Suprapubic skin (tissue), 4 donors: ENCODE measurements around the gene HES1. TPM values are rescaled to one million over a fixed set of nuclear protein-coding genes. Genes with fewer than 3 reads are reported as not detected.

Source experiments
- DNase-seq, 2 donors: peaks; one replicate each; pipeline ENCODE4 v3.0.0-alpha.2; 2019; ENCODE audit warnings: low spot score in 2 of 2
- H3K27ac ChIP-seq: fragments of 200-600 bp; sonication (generic); one replicate; pipeline ENCODE4 v1.5.1; 2019
- H3K27me3 ChIP-seq: fragments of 200-600 bp; sonication (generic); one replicate; pipeline ENCODE4 v1.5.1; 2019
- H3K36me3 ChIP-seq: fragments of 200-600 bp; sonication (generic); one replicate; pipeline ENCODE4 v1.5.1; 2019
- H3K4me1 ChIP-seq: fragments of 200-600 bp; sonication (generic); one replicate; pipeline ENCODE4 v1.5.1; 2019
- H3K4me3 ChIP-seq: fragments of 200-600 bp; sonication (generic); one replicate; pipeline ENCODE4 v1.5.1; 2019; ENCODE audit warnings: mild to moderate bottlenecking
- H3K9me3 ChIP-seq: fragments of 200-600 bp; sonication (generic); one replicate; pipeline ENCODE4 v1.5.1; 2019
- EP300 ChIP-seq: sonication (generic); formaldehyde crosslinking; IDR thresholded peaks from one replicate; pipeline ENCODE4 v1.6.1; 2017; ENCODE audit warnings: antibody characterized with exemption
- POLR2A ChIP-seq, 2 donors: fragments of 450-650 bp; IDR thresholded peaks; one replicate each; pipeline ENCODE4 v1.6.1; 2017; ENCODE audit warnings: antibody characterized with exemption in 2 of 2, mild to moderate bottlenecking in 2 of 2, moderate library complexity in 2 of 2
- POLR2AphosphoS5 ChIP-seq, 3 donors: sonication (generic); formaldehyde crosslinking; IDR thresholded peaks; one replicate each; pipeline ENCODE4 v1.6.1; 2017; ENCODE audit warnings: antibody characterized with exemption in 3 of 3
- WGBS: methylation state at CpG from one replicate; pipeline ENCODE4 v1.1.5; 2018; 5-methylcytosine and 5-hydroxymethylcytosine counted together
- total RNA-seq, 4 donors: library from RNA; depleted of rRNA; stranded (reverse); fragments of >200 nt; gene quantifications; one replicate each; pipeline ENCODE4 v1.1.0, GENCODE V29; 2016
- TF ChIP-seq, protein P1 (sequence below), 2 donors: fragments of 200-600 bp in 1 of 2; fragments of 450-650 bp in 1 of 2; sonication (generic) in 1 of 2; IDR thresholded peaks; one replicate each; pipeline ENCODE4 v1.5.1; 2016 to 2019; ENCODE audit warnings: antibody characterized with exemption in 2 of 2, mild to moderate bottlenecking in 1 of 2, moderate library complexity in 1 of 2

The HES1 gene
- total RNA-seq, 4 donors from 2014 or later, result 128 to 206 (median 154) TPM

DNA sequence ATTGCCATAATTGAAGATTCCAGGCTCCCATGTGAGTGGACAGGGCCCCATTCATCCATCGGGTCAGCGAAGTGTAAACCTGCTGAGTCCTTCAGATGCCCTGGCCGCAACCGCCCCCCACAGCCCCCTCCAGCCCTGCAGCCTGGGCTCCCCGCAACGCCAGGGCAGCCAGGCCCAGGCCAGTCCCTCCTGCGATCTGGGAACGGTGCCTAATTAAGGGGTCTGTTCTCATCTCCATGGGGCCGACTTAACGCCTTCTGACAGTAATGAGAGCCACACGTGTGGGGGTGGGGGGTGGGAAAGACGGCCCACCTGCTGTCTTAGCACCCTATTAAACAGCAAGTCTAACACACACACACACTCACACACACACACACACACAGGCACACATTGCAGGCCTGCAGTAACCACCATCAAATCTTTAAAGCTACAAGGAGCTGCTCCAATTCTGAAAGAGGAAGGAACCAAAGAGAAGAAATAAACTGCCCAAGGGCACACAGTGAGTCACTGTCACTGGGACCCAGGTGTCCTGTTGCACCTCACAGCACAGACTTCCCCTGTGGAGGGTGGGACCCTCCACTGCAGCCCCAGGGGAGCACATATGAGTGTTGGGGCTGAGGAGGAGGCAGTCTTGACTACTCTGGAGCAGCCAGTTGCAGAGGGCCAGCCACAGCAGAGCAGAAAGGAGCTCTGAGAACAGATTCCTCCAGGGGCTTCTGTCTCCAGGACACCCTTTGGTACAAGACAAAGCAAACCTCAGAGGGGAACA is 31.8 kb upstream of the HES1 start:
- no peaks in the 10 kb centered on the region for H3K36me3 ChIP-seq
- TF ChIP-seq, protein P1, sequence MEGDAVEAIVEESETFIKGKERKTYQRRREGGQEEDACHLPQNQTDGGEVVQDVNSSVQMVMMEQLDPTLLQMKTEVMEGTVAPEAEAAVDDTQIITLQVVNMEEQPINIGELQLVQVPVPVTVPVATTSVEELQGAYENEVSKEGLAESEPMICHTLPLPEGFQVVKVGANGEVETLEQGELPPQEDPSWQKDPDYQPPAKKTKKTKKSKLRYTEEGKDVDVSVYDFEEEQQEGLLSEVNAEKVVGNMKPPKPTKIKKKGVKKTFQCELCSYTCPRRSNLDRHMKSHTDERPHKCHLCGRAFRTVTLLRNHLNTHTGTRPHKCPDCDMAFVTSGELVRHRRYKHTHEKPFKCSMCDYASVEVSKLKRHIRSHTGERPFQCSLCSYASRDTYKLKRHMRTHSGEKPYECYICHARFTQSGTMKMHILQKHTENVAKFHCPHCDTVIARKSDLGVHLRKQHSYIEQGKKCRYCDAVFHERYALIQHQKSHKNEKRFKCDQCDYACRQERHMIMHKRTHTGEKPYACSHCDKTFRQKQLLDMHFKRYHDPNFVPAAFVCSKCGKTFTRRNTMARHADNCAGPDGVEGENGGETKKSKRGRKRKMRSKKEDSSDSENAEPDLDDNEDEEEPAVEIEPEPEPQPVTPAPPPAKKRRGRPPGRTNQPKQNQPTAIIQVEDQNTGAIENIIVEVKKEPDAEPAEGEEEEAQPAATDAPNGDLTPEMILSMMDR (IDR thresholded peaks at IDR 0.05), result no peak
- TF ChIP-seq POLR2A (IDR thresholded peaks at IDR 0.05), result no peak
- no peak for TF ChIP-seq EP300
- no peaks in the 10 kb centered on the region for H3K27me3 ChIP-seq
- DNase-seq, result no peak
- no peak overlapping the region for H3K27ac ChIP-seq
- H3K4me3 ChIP-seq, result no peak overlapping the region
- peaks cover 8% of the 10 kb centered on the region for H3K4me1 ChIP-seq
- WGBS, result 65% methylated on average over 10 of the region's 12 CpGs
- no peaks in the 10 kb centered on the region for H3K9me3 ChIP-seq

DNA sequence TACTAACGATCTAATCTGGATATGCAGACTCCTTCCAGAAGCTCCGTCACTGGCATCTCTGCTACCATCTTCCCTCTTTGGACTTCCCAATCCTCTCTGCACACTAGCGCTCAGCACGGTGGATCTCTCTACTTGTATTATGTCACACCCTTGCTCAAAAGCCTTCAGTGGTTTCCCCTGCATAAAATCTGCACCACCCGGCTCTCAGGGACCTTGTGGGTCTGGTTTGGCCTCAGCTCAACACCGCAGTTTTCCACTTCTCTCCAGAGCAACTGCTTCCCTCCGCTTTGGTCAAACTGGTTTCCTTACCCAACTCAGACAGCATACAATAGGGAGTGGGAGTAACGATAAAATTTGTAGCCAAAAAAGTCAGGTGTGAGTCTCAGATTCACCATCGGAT is 30.7 kb upstream of the HES1 start:
- H3K4me1 ChIP-seq, result peaks cover 8% of the 10 kb centered on the region
- 74% methylated on average over 9 of the region's 9 CpGs for WGBS
- no peak for DNase-seq
- H3K27me3 ChIP-seq, result no peaks in the 10 kb centered on the region
- no peak overlapping the region for H3K27ac ChIP-seq
- H3K4me3 ChIP-seq, result no peak overlapping the region
- H3K9me3 ChIP-seq, result no peaks in the 10 kb centered on the region
- TF ChIP-seq, protein P1 (IDR thresholded peaks at IDR 0.05), result no peak
- TF ChIP-seq EP300 (no peak), POLR2AphosphoS5 (IDR thresholded peaks at IDR 0.05) (no peak), POLR2A (IDR thresholded peaks at IDR 0.05) (no peak)
- H3K36me3 ChIP-seq, result no peaks in the 10 kb centered on the region

DNA sequence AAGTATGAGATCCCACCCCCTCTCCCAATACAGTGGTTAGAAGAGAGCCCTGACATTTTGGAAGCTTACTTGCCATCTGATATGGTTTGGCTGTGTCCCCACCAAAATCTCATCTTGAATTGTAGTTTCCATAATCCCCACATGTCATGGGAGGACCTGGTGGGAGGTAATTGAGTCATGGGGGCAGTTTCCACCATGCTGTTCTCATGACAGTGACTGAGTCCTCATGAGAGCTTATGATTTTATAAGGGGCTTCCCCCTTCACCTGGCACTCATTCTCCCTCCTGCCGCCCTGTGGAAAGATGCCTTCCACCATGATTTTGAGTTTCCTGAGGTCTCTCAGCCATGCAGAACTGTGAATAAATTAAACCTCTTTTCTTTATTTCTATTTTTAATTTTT is 28.8 kb upstream of the HES1 start:
- TF ChIP-seq, protein P1 (IDR thresholded peaks at IDR 0.05), result no peak
- TF ChIP-seq POLR2AphosphoS5 (IDR thresholded peaks at IDR 0.05) (no peak), POLR2A (IDR thresholded peaks at IDR 0.05) (no peak), EP300 (no peak)
- H3K4me3 ChIP-seq, result no peak overlapping the region
- no peaks in the 10 kb centered on the region for H3K36me3 ChIP-seq
- peaks cover 8% of the 10 kb centered on the region for H3K4me1 ChIP-seq
- no peaks in the 10 kb centered on the region for H3K27me3 ChIP-seq
- no peak for DNase-seq
- WGBS, result 80% methylated on average over 1 of the region's 1 CpG
- H3K9me3 ChIP-seq, result no peaks in the 10 kb centered on the region
- no peak overlapping the region for H3K27ac ChIP-seq

DNA sequence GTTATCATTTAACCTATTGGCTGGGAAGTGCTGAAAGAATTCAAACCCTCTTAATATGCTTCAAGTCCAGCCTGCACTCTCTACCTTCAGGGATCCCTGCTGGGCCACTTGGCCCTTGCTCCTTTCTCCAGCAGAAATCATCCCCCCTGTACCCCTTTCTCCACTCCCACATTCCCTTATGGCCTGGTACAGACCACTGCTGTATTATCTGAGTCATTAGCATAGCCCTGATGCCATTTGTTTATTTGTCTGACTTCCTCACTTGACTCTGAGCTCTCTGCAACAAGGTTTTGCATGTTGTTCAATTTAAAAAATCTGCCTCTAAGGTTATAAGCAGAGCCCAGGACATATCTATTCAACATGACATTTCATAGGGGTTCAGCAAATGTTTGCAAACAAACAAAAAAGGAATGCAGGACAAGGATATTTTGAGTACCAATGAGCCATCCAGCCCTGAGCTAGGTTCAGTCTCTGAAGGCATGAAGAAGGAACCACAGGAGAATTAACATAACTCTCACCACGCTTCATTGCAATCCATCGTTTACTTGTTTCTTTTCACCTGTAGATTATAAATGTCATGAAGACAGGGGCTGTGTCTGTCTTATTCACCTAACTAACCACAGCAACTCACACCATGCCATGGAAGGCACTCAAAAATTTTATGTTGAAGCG is 26.6 kb upstream of the HES1 start:
- H3K36me3 ChIP-seq, result no peaks in the 10 kb centered on the region

DNA sequence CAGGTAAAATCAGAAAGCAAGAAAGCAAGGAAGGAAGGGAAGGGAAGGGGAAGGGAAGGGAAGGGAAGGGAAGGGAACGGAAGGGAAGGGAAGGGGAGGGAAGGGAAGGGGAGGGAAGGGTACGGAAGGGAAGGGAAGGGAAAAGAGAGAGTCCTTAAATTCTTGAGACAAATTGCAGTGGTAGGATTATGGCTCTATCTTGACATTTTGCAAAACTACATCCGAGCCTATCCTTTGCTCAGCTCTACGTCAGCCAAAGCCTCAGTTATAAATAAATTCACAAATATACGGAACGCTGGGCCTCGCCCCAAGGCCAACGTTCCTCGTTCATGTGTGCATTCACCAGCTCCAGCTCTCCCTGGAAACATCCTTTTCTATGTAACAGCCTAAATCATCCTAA is 25.5 kb upstream of the HES1 start:
- no peak overlapping the region for H3K4me3 ChIP-seq
- H3K27me3 ChIP-seq, result no peaks in the 10 kb centered on the region
- TF ChIP-seq POLR2AphosphoS5 (IDR thresholded peaks at IDR 0.05), result no peak
- no peak for TF ChIP-seq POLR2A (IDR thresholded peaks at IDR 0.05)
- TF ChIP-seq, protein P1 (IDR thresholded peaks at IDR 0.05), result no peak
- no peak for TF ChIP-seq EP300
- 84% methylated on average over 8 of the region's 9 CpGs for WGBS
- no peaks in the 10 kb centered on the region for H3K9me3 ChIP-seq
- DNase-seq, result no peak
- peaks cover 6% of the 10 kb centered on the region for H3K4me1 ChIP-seq
- H3K27ac ChIP-seq, result no peak overlapping the region
- H3K36me3 ChIP-seq, result no peaks in the 10 kb centered on the region

More for the DNA sequence above, 26.6 kb upstream of the HES1 start:
- Histone ChIP-seq H3K27me3 (no peaks in the 10 kb centered on the region), H3K27ac (no peak overlapping the region), H3K9me3 (no peaks in the 10 kb centered on the region), H3K4me3 (no peak overlapping the region), H3K4me1 (peaks cover 12% of the 10 kb centered on the region)
- no peak for DNase-seq
- TF ChIP-seq POLR2AphosphoS5 (IDR thresholded peaks at IDR 0.05) (no peak), POLR2A (IDR thresholded peaks at IDR 0.05) (no peak), EP300 (no peak)
- TF ChIP-seq, protein P1 (IDR thresholded peaks at IDR 0.05), result no peak
- WGBS, result 86% methylated on average over 3 of the region's 3 CpGs
